ENCODE data around the gene HABP2.

GRCh38 chr10:113517165-113517900, 35.5 kb upstream of the HABP2 start:
- no peak for TF ChIP-seq CTCF (conservative IDR thresholded peaks at IDR 0.05 in 1 of 2, IDR thresholded peaks at IDR 0.05 in 1 of 2; ENCODE audit: extremely low read depth in 1 of 2, insufficient read depth in 1 of 2, low read depth in 1 of 2, low read length in 2 of 2)
- TF ChIP-seq EZH2 (IDR thresholded peaks at IDR 0.05; ENCODE audit: borderline replicate concordance, low read length) = no peak
